GM23338 (cell line): ENCODE data around the gene MPZL1. TPM values are rescaled to one million over a fixed set of nuclear protein-coding genes. Genes with fewer than 3 reads are reported as not detected.

Experiments
- ATAC-seq: fragments of 200-7000 bp; cut with Tn5 transposase; 3 replicates; pipeline ENCODE4 v1.9.1; 2020
- DNase-seq: peaks from one replicate; pipeline ENCODE4 v3.0.0-alpha.2; 2015; ENCODE audit warnings: low spot score
- H2AFZ ChIP-seq: fragments of 200-600 bp; sonication (generic); 2 replicates; pipeline ENCODE4 v1.8.0; 2016; ENCODE audit warnings: antibody characterized with exemption, mild to moderate bottlenecking, moderate library complexity
- H3F3A ChIP-seq: fragments of 200-600 bp; sonication (generic); replicated peaks from 2 replicates; pipeline ENCODE4 v1.8.0; 2017; ENCODE audit warnings: antibody characterized with exemption, mixed run types, low read depth
- H3K27ac ChIP-seq: fragments of 200-600 bp; sonication (generic); 2 replicates; pipeline ENCODE4 v1.6.1; 2016; ENCODE audit warnings: low read depth
- H3K27me3 ChIP-seq: fragments of 200-600 bp; sonication (generic); 2 replicates; pipeline ENCODE4 v1.8.0; 2016; ENCODE audit warnings: mild to moderate bottlenecking, mixed run types, moderate library complexity; ENCODE audit not compliant: insufficient read depth
- H3K36me3 ChIP-seq: fragments of 200-600 bp; sonication (generic); 2 replicates; pipeline ENCODE4 v1.8.0; 2016; ENCODE audit warnings: mild to moderate bottlenecking; ENCODE audit not compliant: insufficient read depth
- H3K4me1 ChIP-seq: fragments of 200-600 bp; sonication (generic); 2 replicates; pipeline ENCODE4 v1.8.0; 2016; ENCODE audit warnings: mild to moderate bottlenecking, moderate library complexity; ENCODE audit not compliant: insufficient read depth
- H3K4me2 ChIP-seq: fragments of 200-600 bp; sonication (generic); 2 replicates; pipeline ENCODE4 v1.7.1; 2017; ENCODE audit warnings: mixed run types
- H3K4me3 ChIP-seq: fragments of 200-600 bp; sonication (generic); 2 replicates; pipeline ENCODE4 v1.6.1; 2016; ENCODE audit warnings: mixed run types
- H3K79me2 ChIP-seq: fragments of 200-600 bp; sonication (generic); replicated peaks from 2 replicates; pipeline ENCODE4 v1.8.0; 2017; ENCODE audit warnings: mild to moderate bottlenecking; ENCODE audit not compliant: insufficient read depth
- H3K9me2 ChIP-seq: fragments of 200-600 bp; sonication (generic); 2 replicates; pipeline ENCODE4 v1.8.0; 2017; ENCODE audit not compliant: insufficient read depth
- H4K20me1 ChIP-seq: fragments of 200-600 bp; sonication (generic); replicated peaks from 2 replicates; pipeline ENCODE4 v1.8.0; 2017; ENCODE audit warnings: mild to moderate bottlenecking; ENCODE audit not compliant: insufficient read depth
- H3K27ac Mint-ChIP-seq: 2 replicates; pipeline ENCODE4 v1.8.0; 2020; ENCODE audit warnings: inconsistent platforms, mild to moderate bottlenecking, moderate library complexity, mixed read lengths
- H3K27me3 Mint-ChIP-seq: 3 replicates; pipeline ENCODE4 v1.8.0; 2022; ENCODE audit warnings: low read depth, mild to moderate bottlenecking, moderate library complexity, mixed read lengths, inconsistent platforms; ENCODE audit not compliant: insufficient read depth, poor library complexity
- H3K36me3 Mint-ChIP-seq: 3 replicates; pipeline ENCODE4 v1.8.0; 2021; ENCODE audit warnings: low read depth, mild to moderate bottlenecking, inconsistent platforms, moderate library complexity, mixed read lengths
- H3K4me1 Mint-ChIP-seq: 3 replicates; pipeline ENCODE4 v1.8.0; 2020; ENCODE audit warnings: mild to moderate bottlenecking, inconsistent platforms, mixed read lengths
- H3K4me3 Mint-ChIP-seq: 3 replicates; pipeline ENCODE4 v1.8.0; 2021; ENCODE audit warnings: moderate library complexity, mild to moderate bottlenecking, inconsistent platforms, mixed read lengths
- H3K9me3 Mint-ChIP-seq: 3 replicates; pipeline ENCODE4 v1.8.0; 2020; ENCODE audit warnings: moderate library complexity, mild to moderate bottlenecking, inconsistent platforms, mixed read lengths
- CREB1 ChIP-seq: fragments of 250-450 bp; sonication (Bioruptor Pico); IDR thresholded peaks from 2 replicates; pipeline ENCODE4 v1.5.0; 2020; ENCODE audit warnings: low read depth, mild to moderate bottlenecking, moderate library complexity
- EZH2 ChIP-seq: fragments of 200-600 bp; sonication (generic); IDR thresholded peaks from one replicate; pipeline ENCODE4 v1.8.0; 2017; ENCODE audit warnings: antibody characterized with exemption, mild to moderate bottlenecking, low read depth; ENCODE audit not compliant: unreplicated experiment
- EZH2phosphoT487 ChIP-seq: fragments of 200-600 bp; sonication (generic); IDR thresholded peaks from one replicate; pipeline ENCODE4 v1.8.1; 2018; ENCODE audit warnings: antibody characterized with exemption; ENCODE audit not compliant: unreplicated experiment
- JUNB ChIP-seq: IDR thresholded peaks from one replicate; pipeline ENCODE4 v1.6.1; 2016; ENCODE audit warnings: antibody characterized with exemption; ENCODE audit not compliant: unreplicated experiment
- POLR2AphosphoS5 ChIP-seq: IDR thresholded peaks from 2 replicates; pipeline ENCODE4 v1.6.1; 2016; ENCODE audit warnings: antibody characterized with exemption, low read depth
- STAT1 ChIP-seq: IDR thresholded peaks from one replicate; pipeline ENCODE4 v1.6.1; 2016; ENCODE audit warnings: antibody characterized with exemption; ENCODE audit not compliant: unreplicated experiment
- ZNF114 ChIP-seq: fragments of 250-450 bp; sonication (Bioruptor Pico); IDR thresholded peaks from 2 replicates; pipeline ENCODE4 v1.5.0; 2020; ENCODE audit warnings: mild to moderate bottlenecking, moderate library complexity
- ZNF331 ChIP-seq: fragments of 250-450 bp; sonication (Bioruptor Pico); IDR thresholded peaks from 2 replicates; pipeline ENCODE4 v1.5.0; 2020; ENCODE audit warnings: low read depth, mild to moderate bottlenecking, moderate library complexity
- polyA plus RNA-seq: library from polyadenylated mRNA; unstranded; fragments of >200 nt; fragmentation: Nextera tagmentation; extraction: Ambion mirVana; gene quantifications from 2 replicates; pipeline ENCODE4 v1.2.1, GENCODE V29; 2016
- total RNA-seq: library from RNA; depleted of rRNA; stranded (reverse); fragments of >200 nt; shearing (Covaris generic); gene quantifications from 2 replicates; pipeline ENCODE4 v1.2.3, GENCODE V29; 2014
- TF ChIP-seq, protein P1 (sequence below), 2 experiments: fragments of 200-600 bp in 1 of 2; sonication (generic) in 1 of 2; conservative IDR thresholded peaks; 2 replicates each; pipeline versions ENCODE4 v1.5.1 to v1.6.1; 2016 to 2017; ENCODE audit warnings: antibody characterized with exemption in 2 of 2, low read depth in 2 of 2, mild to moderate bottlenecking in 2 of 2, moderate library complexity in 1 of 2
- TF ChIP-seq, protein P2 (sequence below): fragments of 250-450 bp; sonication (Bioruptor Pico); IDR thresholded peaks from 2 replicates; pipeline ENCODE4 v1.5.0; 2020; ENCODE audit warnings: mild to moderate bottlenecking, moderate library complexity

MPZL1 gene
- total and polyA plus RNA-seq, 2 experiments from 2014 or later, result 35.1 to 85.1 TPM

GRCh38 chr1:167808690-167809089, 86.9 kb downstream of the MPZL1 start (continued):
- TF ChIP-seq STAT1, result no peak
- TF ChIP-seq JUNB, result no peak
- no peak for TF ChIP-seq EZH2
- TF ChIP-seq ZNF114 (CRISPR knock-in tag), result no peak
- no peak for TF ChIP-seq CREB1 (CRISPR knock-in tag)
- no peak for TF ChIP-seq EZH2phosphoT487
- TF ChIP-seq, protein P1, sequence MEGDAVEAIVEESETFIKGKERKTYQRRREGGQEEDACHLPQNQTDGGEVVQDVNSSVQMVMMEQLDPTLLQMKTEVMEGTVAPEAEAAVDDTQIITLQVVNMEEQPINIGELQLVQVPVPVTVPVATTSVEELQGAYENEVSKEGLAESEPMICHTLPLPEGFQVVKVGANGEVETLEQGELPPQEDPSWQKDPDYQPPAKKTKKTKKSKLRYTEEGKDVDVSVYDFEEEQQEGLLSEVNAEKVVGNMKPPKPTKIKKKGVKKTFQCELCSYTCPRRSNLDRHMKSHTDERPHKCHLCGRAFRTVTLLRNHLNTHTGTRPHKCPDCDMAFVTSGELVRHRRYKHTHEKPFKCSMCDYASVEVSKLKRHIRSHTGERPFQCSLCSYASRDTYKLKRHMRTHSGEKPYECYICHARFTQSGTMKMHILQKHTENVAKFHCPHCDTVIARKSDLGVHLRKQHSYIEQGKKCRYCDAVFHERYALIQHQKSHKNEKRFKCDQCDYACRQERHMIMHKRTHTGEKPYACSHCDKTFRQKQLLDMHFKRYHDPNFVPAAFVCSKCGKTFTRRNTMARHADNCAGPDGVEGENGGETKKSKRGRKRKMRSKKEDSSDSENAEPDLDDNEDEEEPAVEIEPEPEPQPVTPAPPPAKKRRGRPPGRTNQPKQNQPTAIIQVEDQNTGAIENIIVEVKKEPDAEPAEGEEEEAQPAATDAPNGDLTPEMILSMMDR (conservative IDR thresholded peaks at IDR 0.05; ENCODE audit: low read depth in 2 of 2), result no peak
- TF ChIP-seq ZNF331, result no peak
- TF ChIP-seq POLR2AphosphoS5, result no peak

- Histone ChIP-seq H3K4me1 (no peaks in the 10 kb centered on the region), H3K36me3 (no peaks in the 10 kb centered on the region), H3K4me3 (no peak overlapping the region), H3K79me2 (no peaks in the 10 kb centered on the region), H4K20me1 (no peaks in the 10 kb centered on the region), H3K27me3 (no peaks in the 10 kb centered on the region), H3F3A (no peaks in the 10 kb centered on the region), H3K9me2 (no peaks in the 10 kb centered on the region; the same call in 1 of the 2 replicates), H2AFZ (no peak overlapping the region), H3K4me2 (no peak overlapping the region), H3K27ac (no peak overlapping the region)
- Mint-ChIP-seq H3K9me3 (peaks cover 22% of the 10 kb centered on the region; the same call in 2 of the 3 replicates), H3K4me3 (no peak overlapping the region), H3K36me3 (no peaks in the 10 kb centered on the region), H3K4me1 (no peaks in the 10 kb centered on the region), H3K27me3 (peaks cover 4% of the 10 kb centered on the region), H3K27ac (no peak overlapping the region)
- DNase-seq, result no peak
- no peak for TF ChIP-seq CREB1 (CRISPR knock-in tag)
- TF ChIP-seq EZH2, result no peak
- TF ChIP-seq ZNF331, result no peak
- TF ChIP-seq EZH2phosphoT487, result no peak
- no peak for ATAC-seq
These were observed 91.2 kb downstream of the MPZL1 start for GRCh38 chr1:167812972-167813371.

DNA sequence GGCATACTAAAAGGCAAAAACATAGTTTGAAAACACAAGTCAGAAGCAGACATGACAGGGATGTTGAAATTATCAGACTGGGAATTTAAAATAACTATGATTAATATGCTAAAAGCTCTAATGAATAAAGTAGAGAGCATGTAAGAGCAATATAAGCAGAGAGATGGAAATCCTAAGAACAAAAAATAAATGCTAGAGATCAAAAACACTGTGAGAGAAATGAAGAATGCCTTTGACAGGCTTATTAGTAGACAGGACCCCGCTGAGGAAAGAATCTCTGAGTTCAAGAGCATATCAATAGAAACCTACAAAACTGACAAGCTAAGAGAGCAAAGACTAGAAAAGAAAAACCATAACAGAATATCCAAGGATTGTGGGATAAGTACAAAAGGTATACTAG, 93.9 kb downstream of the MPZL1 start:
- no peak overlapping the region for H3K4me3 Mint-ChIP-seq
- ATAC-seq, result no peak
- TF ChIP-seq, protein P2, sequence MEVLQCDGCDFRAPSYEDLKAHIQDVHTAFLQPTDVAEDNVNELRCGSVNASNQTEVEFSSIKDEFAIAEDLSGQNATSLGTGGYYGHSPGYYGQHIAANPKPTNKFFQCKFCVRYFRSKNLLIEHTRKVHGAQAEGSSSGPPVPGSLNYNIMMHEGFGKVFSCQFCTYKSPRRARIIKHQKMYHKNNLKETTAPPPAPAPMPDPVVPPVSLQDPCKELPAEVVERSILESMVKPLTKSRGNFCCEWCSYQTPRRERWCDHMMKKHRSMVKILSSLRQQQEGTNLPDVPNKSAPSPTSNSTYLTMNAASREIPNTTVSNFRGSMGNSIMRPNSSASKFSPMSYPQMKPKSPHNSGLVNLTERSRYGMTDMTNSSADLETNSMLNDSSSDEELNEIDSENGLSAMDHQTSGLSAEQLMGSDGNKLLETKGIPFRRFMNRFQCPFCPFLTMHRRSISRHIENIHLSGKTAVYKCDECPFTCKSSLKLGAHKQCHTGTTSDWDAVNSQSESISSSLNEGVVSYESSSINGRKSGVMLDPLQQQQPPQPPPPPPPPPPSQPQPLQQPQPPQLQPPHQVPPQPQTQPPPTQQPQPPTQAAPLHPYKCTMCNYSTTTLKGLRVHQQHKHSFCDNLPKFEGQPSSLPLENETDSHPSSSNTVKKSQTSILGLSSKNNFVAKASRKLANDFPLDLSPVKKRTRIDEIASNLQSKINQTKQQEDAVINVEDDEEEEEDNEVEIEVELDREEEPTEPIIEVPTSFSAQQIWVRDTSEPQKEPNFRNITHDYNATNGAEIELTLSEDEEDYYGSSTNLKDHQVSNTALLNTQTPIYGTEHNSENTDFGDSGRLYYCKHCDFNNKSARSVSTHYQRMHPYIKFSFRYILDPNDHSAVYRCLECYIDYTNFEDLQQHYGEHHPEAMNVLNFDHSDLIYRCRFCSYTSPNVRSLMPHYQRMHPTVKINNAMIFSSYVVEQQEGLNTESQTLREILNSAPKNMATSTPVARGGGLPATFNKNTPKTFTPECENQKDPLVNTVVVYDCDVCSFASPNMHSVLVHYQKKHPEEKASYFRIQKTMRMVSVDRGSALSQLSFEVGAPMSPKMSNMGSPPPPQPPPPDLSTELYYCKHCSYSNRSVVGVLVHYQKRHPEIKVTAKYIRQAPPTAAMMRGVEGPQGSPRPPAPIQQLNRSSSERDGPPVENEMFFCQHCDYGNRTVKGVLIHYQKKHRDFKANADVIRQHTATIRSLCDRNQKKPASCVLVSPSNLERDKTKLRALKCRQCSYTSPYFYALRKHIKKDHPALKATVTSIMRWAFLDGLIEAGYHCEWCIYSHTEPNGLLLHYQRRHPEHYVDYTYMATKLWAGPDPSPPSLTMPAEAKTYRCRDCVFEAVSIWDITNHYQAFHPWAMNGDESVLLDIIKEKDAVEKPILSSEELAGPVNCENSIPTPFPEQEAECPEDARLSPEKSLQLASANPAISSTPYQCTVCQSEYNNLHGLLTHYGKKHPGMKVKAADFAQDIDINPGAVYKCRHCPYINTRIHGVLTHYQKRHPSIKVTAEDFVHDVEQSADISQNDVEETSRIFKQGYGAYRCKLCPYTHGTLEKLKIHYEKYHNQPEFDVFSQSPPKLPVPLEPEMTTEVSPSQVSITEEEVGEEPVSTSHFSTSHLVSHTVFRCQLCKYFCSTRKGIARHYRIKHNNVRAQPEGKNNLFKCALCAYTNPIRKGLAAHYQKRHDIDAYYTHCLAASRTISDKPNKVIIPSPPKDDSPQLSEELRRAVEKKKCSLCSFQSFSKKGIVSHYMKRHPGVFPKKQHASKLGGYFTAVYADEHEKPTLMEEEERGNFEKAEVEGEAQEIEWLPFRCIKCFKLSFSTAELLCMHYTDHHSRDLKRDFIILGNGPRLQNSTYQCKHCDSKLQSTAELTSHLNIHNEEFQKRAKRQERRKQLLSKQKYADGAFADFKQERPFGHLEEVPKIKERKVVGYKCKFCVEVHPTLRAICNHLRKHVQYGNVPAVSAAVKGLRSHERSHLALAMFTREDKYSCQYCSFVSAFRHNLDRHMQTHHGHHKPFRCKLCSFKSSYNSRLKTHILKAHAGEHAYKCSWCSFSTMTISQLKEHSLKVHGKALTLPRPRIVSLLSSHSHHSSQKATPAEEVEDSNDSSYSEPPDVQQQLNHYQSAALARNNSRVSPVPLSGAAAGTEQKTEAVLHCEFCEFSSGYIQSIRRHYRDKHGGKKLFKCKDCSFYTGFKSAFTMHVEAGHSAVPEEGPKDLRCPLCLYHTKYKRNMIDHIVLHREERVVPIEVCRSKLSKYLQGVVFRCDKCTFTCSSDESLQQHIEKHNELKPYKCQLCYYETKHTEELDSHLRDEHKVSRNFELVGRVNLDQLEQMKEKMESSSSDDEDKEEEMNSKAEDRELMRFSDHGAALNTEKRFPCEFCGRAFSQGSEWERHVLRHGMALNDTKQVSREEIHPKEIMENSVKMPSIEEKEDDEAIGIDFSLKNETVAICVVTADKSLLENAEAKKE (CRISPR knock-in tag), result no peak
- no peak for TF ChIP-seq EZH2phosphoT487
- TF ChIP-seq, protein P1 (conservative IDR thresholded peaks at IDR 0.05; ENCODE audit: low read depth in 2 of 2), result no peak

More for the DNA sequence above, 93.9 kb downstream of the MPZL1 start:
- H3K79me2 ChIP-seq, result no peaks in the 10 kb centered on the region
- Mint-ChIP-seq H3K4me1 (peaks cover 8% of the 10 kb centered on the region), H3K9me3 (peaks cover 25% of the 10 kb centered on the region; the same call in 2 of the 3 replicates), H3K36me3 (peaks cover 4% of the 10 kb centered on the region; the same call in 1 of the 3 replicates), H3K27me3 (peaks cover 5% of the 10 kb centered on the region), H3K27ac (no peak overlapping the region)
- no peaks in the 10 kb centered on the region for H3F3A ChIP-seq
- H3K4me3 ChIP-seq, result no peak overlapping the region
- H4K20me1 ChIP-seq, result no peaks in the 10 kb centered on the region
- H3K4me2 ChIP-seq, result no peak overlapping the region
- H2AFZ ChIP-seq, result no peak overlapping the region
- H3K9me2 ChIP-seq, result no peaks in the 10 kb centered on the region
- H3K4me1 ChIP-seq, result peaks cover 4% of the 10 kb centered on the region
- no peaks in the 10 kb centered on the region for H3K27me3 ChIP-seq
- DNase-seq, result no peak
- no peaks in the 10 kb centered on the region for H3K36me3 ChIP-seq
- H3K27ac ChIP-seq, result no peak overlapping the region
